ENCODE results near the gene B3GNT5. TPM values are rescaled to one million over a fixed set of nuclear protein-coding genes. Genes with fewer than 3 reads are reported as not detected.

Gene B3GNT5
- total and polyA plus RNA-seq, 10 of the 15 experiments (the other 5 are each of a cell fraction or from before 2014, with no cell fraction given) = 0.24 to 1.1 (median 0.48) TPM

DNA sequence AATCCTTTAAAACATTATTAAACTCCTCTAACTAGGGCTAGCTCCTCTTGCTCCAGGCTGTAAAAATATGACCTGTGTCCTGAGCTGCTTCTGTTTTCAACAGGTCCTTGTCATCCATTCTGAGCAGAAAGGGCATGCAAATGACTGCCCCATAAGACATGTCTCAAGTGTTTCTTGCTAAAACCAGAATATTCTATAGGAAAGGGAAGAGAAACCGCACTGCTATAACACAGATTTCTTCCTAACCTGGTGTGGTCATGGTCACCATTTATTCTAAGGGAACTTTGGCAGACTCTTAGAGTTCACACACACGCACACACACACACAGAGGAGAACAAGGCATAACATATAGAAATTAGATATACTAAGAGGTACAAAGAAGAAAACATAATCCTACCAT, 34.2 kb upstream of the B3GNT5 start:
- FAIRE-seq (no peak), DNase-seq (ENCODE audit: low read depth, low spot score) (no peak), ATAC-seq (no peak; the same call in 2 of the 3 replicates)
- no peak overlapping the region for H3K9ac ChIP-seq (ENCODE audit: control insufficient read depth, insufficient read depth, low read length)
- no peak overlapping the region for H3K4me3 ChIP-seq
- H3K4me1 ChIP-seq (ENCODE audit: control insufficient read depth, insufficient read depth, low read length) = no peaks in the 10 kb centered on the region
- RAD21 ChIA-PET (ENCODE audit: unreplicated experiment) = interaction anchor here (0.9 kb wide), 1 partner anchor 33 kb away, joined by 4 read pairs; no protein-coding TSS in a partner anchor
- no peaks in the 10 kb centered on the region for H3K27me3 ChIP-seq (replicated peaks in 1 of 2; ENCODE audit: control insufficient read depth in 2 of 2, insufficient read depth in 2 of 2, low read length in 1 of 2)
- SMC1A ChIA-PET (ENCODE audit: uncharacterized antibody, unreplicated experiment) = interaction anchor here (1.2 kb wide), 1 partner anchor 162 kb away, joined by 3 read pairs; no protein-coding TSS in a partner anchor
- no peak overlapping the region for H3K4me2 ChIP-seq (ENCODE audit: control insufficient read depth, insufficient read depth)
- no peaks in the 10 kb centered on the region for H3K9me3 ChIP-seq (replicated peaks; ENCODE audit: control insufficient read depth, insufficient read depth, low read length)
- no peak overlapping the region for H2AFZ ChIP-seq (ENCODE audit: control insufficient read depth, low read depth, low read length)
- TF ChIP-seq CREM (IDR thresholded peaks at IDR 0.05; ENCODE audit: low read depth) = no peak
- no peak for TF ChIP-seq FOS (IDR thresholded peaks at IDR 0.05; ENCODE audit: borderline replicate concordance, extremely low read depth, insufficient read length)
- no peak for TF ChIP-seq SMAD1 (IDR thresholded peaks at IDR 0.05; ENCODE audit: low read depth, partially characterized antibody)
- TF ChIP-seq ZNF207 (IDR thresholded peaks at IDR 0.05; ENCODE audit: borderline replicate concordance) = no peak
- TF ChIP-seq BACH1 (IDR thresholded peaks at IDR 0.05; ENCODE audit: borderline replicate concordance) = no peak
- TF ChIP-seq CHD4 (IDR thresholded peaks at IDR 0.05) = no peak
- no peak for TF ChIP-seq TARDBP (IDR thresholded peaks at IDR 0.05; ENCODE audit: borderline replicate concordance)
- TF ChIP-seq BRCA1 (IDR thresholded peaks at IDR 0.05; ENCODE audit: low read depth, low read length) = no peak
- TF ChIP-seq PRDM15 (CRISPR knock-in tag; IDR thresholded peaks at IDR 0.05) = no peak
- TF ChIP-seq SIN3A (IDR thresholded peaks at IDR 0.05; ENCODE audit: low read depth, low read length) = no peak
- no peak; the same call in 1 of the 2 replicates for TF ChIP-seq RUNX3 (IDR thresholded peaks at IDR 0.05; ENCODE audit: low read length)
- no peak for TF ChIP-seq STAT3 (IDR thresholded peaks at IDR 0.05; ENCODE audit: low read depth, low read length)
- no peak for TF ChIP-seq RFX5 (IDR thresholded peaks at IDR 0.05; ENCODE audit: low read depth, low read length)
- no peak for TF ChIP-seq CHD1 (IDR thresholded peaks at IDR 0.05; ENCODE audit: low read depth, low read length)
- TF ChIP-seq, protein P1, sequence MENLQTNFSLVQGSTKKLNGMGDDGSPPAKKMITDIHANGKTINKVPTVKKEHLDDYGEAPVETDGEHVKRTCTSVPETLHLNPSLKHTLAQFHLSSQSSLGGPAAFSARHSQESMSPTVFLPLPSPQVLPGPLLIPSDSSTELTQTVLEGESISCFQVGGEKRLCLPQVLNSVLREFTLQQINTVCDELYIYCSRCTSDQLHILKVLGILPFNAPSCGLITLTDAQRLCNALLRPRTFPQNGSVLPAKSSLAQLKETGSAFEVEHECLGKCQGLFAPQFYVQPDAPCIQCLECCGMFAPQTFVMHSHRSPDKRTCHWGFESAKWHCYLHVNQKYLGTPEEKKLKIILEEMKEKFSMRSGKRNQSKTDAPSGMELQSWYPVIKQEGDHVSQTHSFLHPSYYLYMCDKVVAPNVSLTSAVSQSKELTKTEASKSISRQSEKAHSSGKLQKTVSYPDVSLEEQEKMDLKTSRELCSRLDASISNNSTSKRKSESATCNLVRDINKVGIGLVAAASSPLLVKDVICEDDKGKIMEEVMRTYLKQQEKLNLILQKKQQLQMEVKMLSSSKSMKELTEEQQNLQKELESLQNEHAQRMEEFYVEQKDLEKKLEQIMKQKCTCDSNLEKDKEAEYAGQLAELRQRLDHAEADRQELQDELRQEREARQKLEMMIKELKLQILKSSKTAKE (IDR thresholded peaks at IDR 0.05; ENCODE audit: low read depth, poor library complexity, severe bottlenecking) = no peak
- no peak for TF ChIP-seq HDAC6 (IDR thresholded peaks at IDR 0.05; ENCODE audit: unreplicated experiment)
- TF ChIP-seq SMAD5 (IDR thresholded peaks at IDR 0.05; ENCODE audit: low read depth) = no peak
- TF ChIP-seq NFXL1 (IDR thresholded peaks at IDR 0.05; ENCODE audit: borderline replicate concordance) = no peak
- intact Hi-C loops (cut with micrococcal nuclease; ENCODE audit: unreplicated experiment) (no loop called here), in situ Hi-C loops (cut with MboI) (no loop called here)
- CTCF ChIA-PET = interaction anchor here (1.2 kb wide), 1 partner anchor 30 kb away, joined by 3 read pairs; no protein-coding TSS in a partner anchor
- no peaks in the 10 kb centered on the region for H3K79me2 ChIP-seq (ENCODE audit: control insufficient read depth, insufficient read depth, low read length)
- 46% methylated on average over 2 of the region's 2 CpGs for WGBS (ENCODE audit: insufficient coverage, insufficient replicate concordance, low lambda C conversion rate, missing lambda C conversion rate)
- BruUV-seq (replicated peaks) = no TSS peak
- no peak overlapping the region for H3K27ac ChIP-seq (ENCODE audit: control insufficient read depth, insufficient read depth)
- H4K20me1 ChIP-seq (ENCODE audit: control insufficient read depth, insufficient read depth) = no peaks in the 10 kb centered on the region
- H3K36me3 ChIP-seq (ENCODE audit: control insufficient read depth in 2 of 2, insufficient read depth in 2 of 2, low read length in 1 of 2) = no peaks in the 10 kb centered on the region
- POLR2A ChIA-PET = no interaction called here
